Ovary (tissue), 3 donors: ENCODE data around the gene HLA-DQA1.
"Not testable (repeated sequence)": the region's sequence is repeated elsewhere in the genome, so short reads cannot be mapped to it uniquely, and the experiment has no call there.

Experiments
- POLR2A ChIP-seq: fragments of 450-650 bp; IDR thresholded peaks from one replicate; pipeline ENCODE4 v1.6.1; 2017; ENCODE audit warnings: antibody characterized with exemption, mild to moderate bottlenecking, moderate library complexity
- TF ChIP-seq, protein P1 (sequence below), 3 donors: fragments of 450-650 bp in 2 of 3; fragments of 200-600 bp in 1 of 3; IDR thresholded peaks; one replicate each; pipeline versions ENCODE4 v1.5.1 to v1.8.0; 2016 to 2022; ENCODE audit warnings: antibody characterized with exemption in 3 of 3, mild to moderate bottlenecking in 1 of 3
- donor health status: DM: no; HTN: no; CAD: no.

GRCh38 chr6:32629793-32630192, 7.4 kb upstream of the HLA-DQA1 start:
- not testable (repeated sequence) for TF ChIP-seq POLR2A
- TF ChIP-seq, protein P1, sequence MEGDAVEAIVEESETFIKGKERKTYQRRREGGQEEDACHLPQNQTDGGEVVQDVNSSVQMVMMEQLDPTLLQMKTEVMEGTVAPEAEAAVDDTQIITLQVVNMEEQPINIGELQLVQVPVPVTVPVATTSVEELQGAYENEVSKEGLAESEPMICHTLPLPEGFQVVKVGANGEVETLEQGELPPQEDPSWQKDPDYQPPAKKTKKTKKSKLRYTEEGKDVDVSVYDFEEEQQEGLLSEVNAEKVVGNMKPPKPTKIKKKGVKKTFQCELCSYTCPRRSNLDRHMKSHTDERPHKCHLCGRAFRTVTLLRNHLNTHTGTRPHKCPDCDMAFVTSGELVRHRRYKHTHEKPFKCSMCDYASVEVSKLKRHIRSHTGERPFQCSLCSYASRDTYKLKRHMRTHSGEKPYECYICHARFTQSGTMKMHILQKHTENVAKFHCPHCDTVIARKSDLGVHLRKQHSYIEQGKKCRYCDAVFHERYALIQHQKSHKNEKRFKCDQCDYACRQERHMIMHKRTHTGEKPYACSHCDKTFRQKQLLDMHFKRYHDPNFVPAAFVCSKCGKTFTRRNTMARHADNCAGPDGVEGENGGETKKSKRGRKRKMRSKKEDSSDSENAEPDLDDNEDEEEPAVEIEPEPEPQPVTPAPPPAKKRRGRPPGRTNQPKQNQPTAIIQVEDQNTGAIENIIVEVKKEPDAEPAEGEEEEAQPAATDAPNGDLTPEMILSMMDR (IDR thresholded peaks at IDR 0.05), result not testable (repeated sequence)
